Measurements from ENCODE around the gene CENPN. TPM values are rescaled to one million over a fixed set of nuclear protein-coding genes. Genes with fewer than 3 reads are reported as not detected.

CENPN gene
- total and polyA plus RNA-seq, 2 of the 8 experiments (the other 6 are each of a cell fraction or from before 2014, with no cell fraction given), result 32.8 to 67.0 TPM

GRCh38 chr16:81036751-81037350 lies 29.8 kb downstream of the CENPN start:
- Histone ChIP-seq H4K8ac (ENCODE audit: extremely low read depth, insufficient read depth, low read length) (no peak overlapping the region), H4K91ac (replicated peaks; ENCODE audit: insufficient read length, low read length) (no peak overlapping the region), H4K20me1 (replicated peaks in 1 of 2; ENCODE audit: control insufficient read depth in 1 of 2, insufficient read depth in 2 of 2, low read length in 2 of 2) (peaks cover 0 to 9% of the 10 kb centered on the region in 2 experiments), H3K23ac (ENCODE audit: insufficient read length) (no peak overlapping the region), H2BK120ac (replicated peaks; ENCODE audit: low read depth, low read length) (no peak overlapping the region), H2BK20ac (ENCODE audit: low read length) (no peak overlapping the region), H3K9ac (replicated peaks in 1 of 4; ENCODE audit: extremely low read depth in 1 of 4, low read depth in 3 of 4, low read length in 3 of 4) (peak overlapping the region; percentile 74 to 96 (median 90)), H4K5ac (ENCODE audit: insufficient read length, low read depth, low read length) (no peak overlapping the region), H3K14ac (ENCODE audit: insufficient read length) (no peak overlapping the region), H3K9me3 (ENCODE audit: insufficient read depth in 2 of 2, low read depth in 1 of 2, low read length in 1 of 2) (peaks cover 3 to 4% of the 10 kb centered on the region in 2 experiments; a peak in 2 of 4 replicates), H3K4me3 (ENCODE audit: extremely low read depth in 1 of 4, insufficient read depth in 2 of 4, low read depth in 3 of 4, low read length in 4 of 4) (peak overlapping the region; percentile 66 to 90 (median 85)), H3K4ac (replicated peaks; ENCODE audit: insufficient read length, low read depth, low read length) (no peak overlapping the region), H3K4me2 (ENCODE audit: insufficient read depth in 1 of 2, low read depth in 2 of 2, low read length in 2 of 2) (peak overlapping the region; percentile 90 to 91), H2BK12ac (ENCODE audit: low read depth, low read length) (no peak overlapping the region), H2BK5ac (ENCODE audit: low read depth, low read length) (no peak overlapping the region), H3K4me1 (replicated peaks in 1 of 4; ENCODE audit: control insufficient read depth in 3 of 4, insufficient read depth in 4 of 4, low read length in 3 of 4) (peaks cover 2 to 6% (median 3%) of the 10 kb centered on the region in 4 experiments; a peak in 5 of 7 replicates), H3K23me2 (ENCODE audit: low read depth, low read length) (peaks cover 2% of the 10 kb centered on the region), H3K79me1 (ENCODE audit: low read depth, low read length) (peaks cover 6% of the 10 kb centered on the region), H3K27me3 (replicated peaks in 1 of 4; ENCODE audit: control insufficient read depth in 3 of 4, extremely low read depth in 1 of 4, insufficient read depth in 3 of 4, low read length in 3 of 4) (no peaks in the 10 kb centered on the region), H2AK5ac (ENCODE audit: low read depth, low read length) (0 out of 2 replicates have a peak overlapping the region, but pooled peaks have one; percentile 33), H3K18ac (ENCODE audit: extremely low read depth, low read length) (no peak overlapping the region), H3K56ac (replicated peaks; ENCODE audit: insufficient read length, low read depth, low read length) (peak overlapping the region; percentile 9), H2BK15ac (ENCODE audit: low read length) (no peak overlapping the region), H3K79me2 (ENCODE audit: control insufficient read depth in 1 of 2, insufficient read depth in 2 of 2, low read length in 2 of 2) (peaks cover 6 to 47% of the 10 kb centered on the region in 2 experiments), H3K36me3 (ENCODE audit: control insufficient read depth in 2 of 4, insufficient read depth in 4 of 4, low read length in 3 of 4) (peaks cover 3 to 22% (median 10%) of the 10 kb centered on the region in 4 experiments; a peak in 6 of 8 replicates), H2AFZ (ENCODE audit: low read length) (0 out of 2 replicates have a peak overlapping the region, but pooled peaks have one; percentile 11), H3K27ac (ENCODE audit: low read depth, low read length) (no peak overlapping the region)
- whole genome bisulfite sequencing, 2 experiments (ENCODE audit: extremely low coverage in 1 of 2, insufficient coverage in 1 of 2, insufficient read length in 1 of 2, insufficient replicate concordance in 2 of 2, low coverage in 1 of 2, low lambda C conversion rate in 2 of 2, missing lambda C conversion rate in 1 of 2), result 52% methylated on average over 10 of the region's 10 CpGs; no CpG with 5 or more reads in 1 of the 2 experiments
- TF ChIP-seq HDAC6 (IDR thresholded peaks at IDR 0.05; ENCODE audit: low read depth, low read length) (no peak), JUND (IDR thresholded peaks at IDR 0.05; ENCODE audit: low read length) (no peak), CBX8 (IDR thresholded peaks at IDR 0.05; ENCODE audit: borderline replicate concordance, low read depth, low read length) (no peak), GABPA (IDR thresholded peaks at IDR 0.05; ENCODE audit: borderline replicate concordance, insufficient read depth, low read length) (no peak), MAX (IDR thresholded peaks at IDR 0.05) (no peak), E2F6 (IDR thresholded peaks at IDR 0.05) (no peak), CREB1 (IDR thresholded peaks at IDR 0.05) (no peak), TBP (IDR thresholded peaks at IDR 0.05; ENCODE audit: low read depth, low read length) (no peak), SRF (IDR thresholded peaks at IDR 0.05; ENCODE audit: low read depth, low read length) (no peak), KDM4A (IDR thresholded peaks at IDR 0.05; ENCODE audit: low read depth, low read length, severe bottlenecking) (no peak), SIN3A (conservative IDR thresholded peaks at IDR 0.05 in 1 of 2, IDR thresholded peaks at IDR 0.05 in 1 of 2; ENCODE audit: low read depth in 1 of 2, low read length in 2 of 2) (no peak)
- ChIA-PET POLR2A (ENCODE audit: partially characterized antibody) (interaction anchor here (0.6 to 4.4 kb wide), 15 partner anchors 8 to 277 kb away, joined by 3 to 35 read pairs (median 4); partner anchors contain the start of genes C16orf46, CENPN and CMC2), CTCF (ENCODE audit: partially characterized antibody) (interaction anchor here (0.9 to 2.5 kb wide), 10 partner anchors 11 to 168 kb away, joined by 3 to 10 read pairs (median 3); no protein-coding TSS in a partner anchor)
- FAIRE-seq, result no peak
- no peak for DNase-seq (ENCODE audit: low read depth in 1 of 2, low spot score in 2 of 2)
